ENCODE data around the gene SNAPC4.

- TF ChIP-seq HSF4 (CRISPR knock-in tag; IDR thresholded peaks at IDR 0.05; ENCODE audit: borderline replicate concordance) (no peak), ZNF121 (CRISPR knock-in tag; conservative IDR thresholded peaks at IDR 0.05) (no peak), CTCF (IDR thresholded peaks at IDR 0.05 in 2 of 3, conservative IDR thresholded peaks at IDR 0.05 in 1 of 3; ENCODE audit: insufficient read depth in 2 of 3, low read depth in 1 of 3, low read length in 3 of 3) (no peak), EZH2 (IDR thresholded peaks at IDR 0.05; ENCODE audit: borderline replicate concordance, low read depth, low read length) (no peak), ILK (tag; IDR thresholded peaks at IDR 0.05; ENCODE audit: borderline replicate concordance, low read depth) (no peak), GABPA (tag; conservative IDR thresholded peaks at IDR 0.05; ENCODE audit: low read depth) (no peak), GABPB1 (CRISPR knock-in tag; IDR thresholded peaks at IDR 0.05) (no peak)
Observed at GRCh38 chr9:136368190-136368589, 31.8 kb downstream of the SNAPC4 start.
